HG02623 (cell line): ENCODE data around the gene MPZL2.

ENCODE experiments used
- ATAC-seq: cut with Tn5 transposase; IDR thresholded peaks from one replicate; pipeline ENCODE4 v1.9.1; 2021; ENCODE audit warnings: moderate library complexity; ENCODE audit not compliant: unreplicated experiment

The MPZL2 gene

DNA sequence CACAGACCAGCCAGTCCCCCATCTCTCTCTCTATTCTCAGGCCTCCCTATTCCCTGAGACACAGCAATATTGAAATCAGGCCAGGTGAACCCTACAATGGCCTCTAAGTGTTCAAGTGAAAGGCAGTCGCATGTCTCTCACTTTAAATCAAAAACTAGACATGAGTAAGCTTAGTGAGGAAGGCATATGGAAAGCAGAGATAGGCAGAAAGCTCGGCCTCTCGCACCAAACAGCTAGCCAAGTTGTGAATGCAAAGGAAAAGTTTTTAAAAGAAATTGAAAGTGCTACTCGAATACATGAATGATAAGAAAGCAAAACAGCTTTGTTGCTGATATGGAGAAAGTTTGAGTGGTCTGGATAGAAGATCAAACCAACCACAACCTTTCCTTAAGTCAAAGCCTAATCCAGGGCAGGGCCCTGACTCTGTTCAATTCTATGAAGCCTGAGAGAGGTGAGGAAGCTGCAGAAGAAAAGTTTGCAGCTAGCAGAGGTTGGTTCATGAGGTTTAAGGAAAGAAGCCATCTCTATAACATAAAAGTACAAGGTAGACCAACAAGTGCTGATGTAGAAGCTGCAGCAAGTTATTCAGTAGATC is 19.8 kb upstream of the MPZL2 start:
- no peak for ATAC-seq

DNA sequence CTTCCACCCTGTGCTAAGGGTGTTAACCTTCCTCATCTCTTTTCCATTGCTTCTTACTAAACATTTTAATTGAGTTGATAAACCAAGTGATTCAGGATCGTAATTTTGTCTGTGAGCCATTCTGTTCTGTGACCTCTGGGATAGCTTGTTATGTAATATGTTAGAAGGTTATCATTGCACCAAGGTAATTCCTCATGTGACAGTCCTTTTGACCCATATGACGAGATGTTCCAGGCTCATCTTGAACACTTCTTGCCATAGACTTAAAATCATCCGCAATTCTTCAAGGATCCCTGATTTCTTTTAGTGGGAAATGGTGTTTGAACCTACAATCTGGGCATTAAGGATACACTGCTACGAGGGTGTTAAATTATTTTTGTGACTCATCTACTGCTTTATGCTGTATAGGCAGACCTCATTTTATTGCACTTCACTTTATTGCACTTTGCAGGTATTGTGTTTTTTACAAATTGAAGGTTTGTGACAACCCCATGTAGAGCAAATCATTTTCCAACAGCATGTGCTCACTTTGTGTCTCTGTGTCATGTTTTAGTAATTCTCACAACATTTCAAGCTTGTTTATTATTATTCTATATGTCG is 19.0 kb upstream of the MPZL2 start:
- ATAC-seq: no peak

DNA sequence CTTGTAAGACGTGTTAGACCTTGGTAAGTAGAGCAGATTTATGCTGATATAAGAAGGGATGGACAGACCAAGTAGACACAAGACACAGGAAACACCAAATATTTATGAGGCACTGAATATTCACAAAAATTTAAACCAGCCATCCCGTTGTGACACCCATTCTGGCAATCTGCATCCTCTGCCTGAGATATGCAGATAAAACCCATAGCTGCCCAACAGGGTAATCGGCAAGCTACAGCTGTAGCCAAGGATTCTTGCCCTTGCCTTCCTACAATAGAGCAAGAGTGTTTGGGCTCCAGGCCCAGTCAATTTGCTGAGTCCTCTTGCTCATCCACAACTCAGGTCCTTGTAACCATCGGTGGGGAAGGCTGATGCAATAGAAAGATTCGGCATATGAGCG is 18.5 kb upstream of the MPZL2 start:
- ATAC-seq: no peak

DNA sequence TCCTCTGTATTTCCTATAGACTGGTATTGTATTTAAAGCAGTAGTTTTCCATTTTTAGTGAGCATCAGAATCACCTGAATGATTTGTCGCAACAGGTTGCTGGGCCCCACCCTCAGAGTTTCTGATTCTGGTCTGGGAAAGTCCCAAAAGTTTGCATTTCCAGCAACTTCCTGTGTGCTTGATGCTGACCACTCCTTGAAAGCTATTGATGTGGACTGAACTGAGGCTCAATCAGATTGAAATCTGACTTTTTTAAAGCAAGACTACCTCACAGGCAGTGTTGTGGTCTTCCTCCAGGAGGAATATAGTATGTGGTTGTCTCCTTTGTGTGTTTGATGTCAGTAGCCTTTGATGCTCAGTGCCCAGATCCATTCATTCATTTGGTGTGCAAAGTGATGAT is 17.2 kb upstream of the MPZL2 start:
- ATAC-seq: no peak

DNA sequence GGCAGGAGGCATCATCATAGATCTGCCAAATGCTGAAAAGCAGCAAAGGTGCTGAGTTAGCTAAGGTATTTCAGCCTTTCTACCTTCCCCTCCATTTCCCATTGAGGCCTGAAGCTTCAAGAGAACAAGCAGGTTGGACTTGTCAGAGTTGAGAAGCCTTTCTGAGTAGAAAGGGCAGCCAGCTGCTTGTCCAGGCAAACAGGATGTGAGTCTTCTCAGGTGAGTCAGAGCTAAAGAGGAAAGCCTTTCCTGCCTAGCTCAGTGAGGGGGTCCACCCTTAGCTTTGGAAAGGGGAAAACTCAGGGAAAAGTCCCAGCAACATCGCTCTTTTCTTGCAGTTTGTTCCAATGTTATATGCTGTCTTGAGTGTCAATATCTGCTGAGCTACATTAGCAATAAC is 13.2 kb upstream of the MPZL2 start:
- ATAC-seq: no peak

DNA sequence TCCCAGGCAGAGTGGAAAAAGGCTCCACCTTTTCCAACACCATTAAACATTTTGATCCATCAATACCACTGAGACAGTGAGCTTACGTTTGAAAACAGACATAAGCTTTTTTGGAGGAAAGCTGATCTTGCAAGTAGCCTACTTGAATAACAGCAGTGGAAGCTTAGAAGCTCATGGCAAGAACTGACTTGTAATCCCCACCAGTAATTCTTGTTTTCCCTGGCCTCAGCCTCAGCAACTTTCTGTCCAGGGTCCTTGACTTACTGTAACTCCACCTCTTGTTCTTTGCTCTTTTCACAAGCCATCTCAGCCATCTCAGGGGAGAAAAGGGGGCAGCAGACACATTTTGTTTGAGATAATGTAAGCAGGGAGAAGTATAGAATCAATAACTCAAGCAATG is 12.3 kb upstream of the MPZL2 start:
- no peak for ATAC-seq

DNA sequence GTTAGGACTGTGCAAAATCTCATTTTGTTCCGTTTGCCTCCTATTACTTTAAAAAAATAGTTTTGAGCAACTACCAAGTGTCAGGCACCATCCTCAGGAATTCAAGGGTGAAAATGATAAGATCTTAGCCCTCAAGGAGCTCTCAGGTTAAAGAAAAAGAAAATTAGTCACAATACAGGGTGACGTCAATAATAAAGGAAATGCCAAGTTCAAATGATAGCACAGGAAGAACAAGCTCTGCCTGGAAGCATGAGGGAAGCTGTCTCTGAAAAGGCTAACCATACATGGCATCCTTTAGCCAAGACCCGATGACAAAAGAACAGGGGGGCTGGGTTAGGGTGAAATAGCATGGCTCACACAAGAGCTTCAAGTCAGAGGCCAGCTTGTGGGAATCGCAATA is 11.1 kb upstream of the MPZL2 start:
- no peak for ATAC-seq

DNA sequence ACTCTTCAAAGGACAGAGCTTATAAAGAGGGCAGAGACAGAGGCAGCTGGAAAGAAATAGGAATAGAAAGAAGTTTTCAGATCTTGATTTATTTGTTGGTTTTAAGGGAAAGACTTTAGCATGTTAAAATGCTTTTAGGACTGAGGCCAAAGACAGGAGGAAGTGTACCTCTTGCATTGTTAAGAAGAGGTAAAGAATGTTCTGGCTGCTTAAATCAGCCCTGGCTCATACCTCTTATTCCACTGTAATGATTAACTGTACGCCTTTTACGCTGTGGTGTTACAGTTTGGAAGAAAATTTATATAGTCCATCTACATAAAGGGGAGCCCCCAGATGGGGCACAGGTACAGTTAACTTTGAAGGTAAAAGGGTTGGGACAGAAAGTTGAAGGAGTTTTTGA is 10.1 kb upstream of the MPZL2 start:
- no peak for ATAC-seq

DNA sequence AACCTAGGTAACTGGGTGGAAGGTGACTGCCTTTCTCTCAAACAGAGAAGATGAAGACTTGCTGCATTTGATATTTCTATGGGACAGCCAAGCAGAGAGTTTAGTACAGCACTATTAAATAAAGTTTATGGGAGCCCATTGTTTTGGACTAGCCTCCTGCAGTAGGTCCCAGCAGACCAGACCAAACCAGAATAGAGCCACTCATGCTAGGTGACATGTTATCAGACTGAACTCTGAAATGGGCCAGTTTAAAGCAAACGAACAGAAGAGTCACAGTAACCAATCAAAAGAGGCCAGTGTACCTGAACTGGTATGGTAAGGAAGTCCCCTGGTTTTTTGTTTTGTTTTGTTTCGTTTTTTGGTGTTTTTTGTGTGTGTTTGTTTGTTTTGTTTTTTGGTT is 7.9 kb upstream of the MPZL2 start:
- ATAC-seq: no peak

DNA sequence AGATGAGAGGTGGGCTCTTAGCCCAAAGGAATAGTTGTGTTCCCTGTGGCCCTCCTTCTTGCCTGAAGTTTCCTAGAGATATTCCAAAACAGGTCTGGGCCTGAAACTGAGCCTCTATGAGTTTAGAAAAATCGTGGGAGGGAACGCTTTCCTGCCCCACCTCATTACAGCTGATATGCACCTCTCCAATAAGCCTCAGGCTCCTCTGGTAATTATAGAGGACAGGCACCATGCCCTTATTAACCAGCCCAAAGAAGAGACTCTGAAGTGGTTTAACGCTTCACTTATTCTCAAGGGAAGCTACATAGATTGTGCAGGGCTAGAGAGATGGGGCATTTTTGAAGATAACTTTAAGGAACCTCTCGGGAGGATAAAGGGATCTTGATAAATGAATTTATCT is 3.4 kb upstream of the MPZL2 start:
- no peak for ATAC-seq

DNA sequence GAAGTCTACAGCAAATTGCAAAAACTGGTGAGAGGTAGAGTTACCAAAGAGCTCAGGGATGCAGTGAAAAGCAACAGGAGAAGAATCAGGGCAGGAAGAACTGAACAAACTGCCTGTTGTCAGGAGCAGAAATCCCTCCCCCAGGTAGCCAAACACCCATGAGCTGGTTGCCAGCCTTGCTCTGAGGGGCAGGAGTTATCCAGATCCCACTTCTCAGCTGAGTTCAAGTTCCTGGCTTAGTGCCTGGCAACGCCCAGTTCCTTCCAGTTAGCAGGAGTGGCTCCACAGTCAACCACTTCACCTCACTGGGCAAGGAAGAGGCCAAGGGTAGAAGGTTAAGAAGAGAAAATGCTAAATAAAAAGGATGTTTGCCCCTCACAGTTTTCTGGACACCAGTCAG is 1.9 kb upstream of the MPZL2 start:
- ATAC-seq: no peak

DNA sequence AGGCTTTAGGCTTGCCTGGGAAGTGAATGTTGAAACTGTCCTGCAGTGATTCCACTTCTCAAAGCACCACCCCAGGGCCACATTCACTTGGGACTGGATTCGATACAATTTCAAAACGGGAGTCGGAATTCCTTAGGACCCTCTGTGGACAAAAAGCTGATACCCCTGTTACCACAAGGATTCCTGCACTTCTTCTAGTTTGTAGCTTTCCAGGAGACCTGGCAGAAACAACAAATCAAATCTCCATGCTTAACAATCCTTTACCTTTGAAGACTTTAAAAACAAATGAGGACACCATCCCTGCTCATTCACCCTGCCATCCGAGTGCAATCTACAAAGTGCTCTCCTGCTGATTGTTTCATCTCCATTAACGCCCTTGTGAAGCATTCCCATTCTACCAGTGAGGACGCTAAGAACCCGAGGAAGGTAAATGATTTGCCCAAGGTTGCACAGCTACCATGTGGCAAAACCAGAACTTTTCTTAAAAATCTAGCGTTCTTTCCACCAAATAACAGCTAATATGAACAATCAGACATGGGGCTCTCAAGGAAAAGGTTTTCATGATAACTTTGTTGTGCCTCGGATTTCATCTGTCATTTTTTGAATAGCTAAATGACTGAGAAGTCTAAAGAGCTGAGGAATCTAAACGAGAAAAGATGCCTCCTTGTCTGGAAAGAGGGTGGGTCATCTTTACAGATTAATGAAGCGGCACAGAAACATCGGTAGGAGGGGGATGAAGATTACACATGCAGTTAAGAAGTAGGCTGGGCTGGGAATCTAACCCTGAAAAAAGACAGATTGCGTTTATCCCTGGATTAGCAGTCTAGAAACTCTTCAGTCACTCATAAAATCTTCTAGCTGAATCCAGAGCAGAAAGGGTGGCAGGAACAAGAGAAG is 720 bp upstream of the MPZL2 start:
- no peak for ATAC-seq

DNA sequence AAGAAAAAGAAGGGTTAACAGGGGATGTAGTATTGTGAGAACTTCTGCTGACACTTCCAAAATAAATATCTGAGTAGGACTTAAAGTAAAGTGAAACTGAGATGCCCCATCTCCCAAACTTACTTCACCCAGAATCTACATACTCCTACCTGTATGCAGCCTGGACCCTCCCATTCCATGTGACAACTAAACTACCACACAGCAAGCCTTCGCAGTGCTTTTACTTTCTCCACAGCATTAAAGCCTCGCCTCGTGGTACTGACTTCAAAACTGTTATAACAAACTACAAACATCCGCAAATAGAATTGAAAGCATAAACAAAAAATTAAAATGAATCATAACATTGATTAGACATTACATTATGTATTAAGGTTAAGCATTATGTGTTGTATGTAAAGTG is 985 bp downstream of the MPZL2 start:
- ATAC-seq: no peak

DNA sequence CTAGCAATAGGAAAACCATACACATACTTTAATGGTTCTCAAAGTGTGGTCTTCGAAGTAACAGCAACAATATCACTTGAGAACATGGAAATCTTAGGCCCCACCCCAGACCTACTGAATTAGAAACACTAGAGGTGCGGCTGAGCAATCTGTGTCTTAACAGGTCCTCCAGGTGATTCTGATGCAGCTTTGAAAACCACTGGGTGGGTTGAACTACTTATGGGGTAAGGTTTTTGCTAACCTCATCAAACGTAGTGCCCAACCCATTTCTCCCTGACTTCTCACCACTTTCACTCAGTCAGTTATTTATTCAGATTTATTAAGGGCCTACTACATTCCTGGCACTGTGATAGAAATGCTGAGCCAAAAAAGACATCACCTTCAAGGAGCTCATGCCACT is 3.7 kb downstream of the MPZL2 start:
- ATAC-seq: no peak

DNA sequence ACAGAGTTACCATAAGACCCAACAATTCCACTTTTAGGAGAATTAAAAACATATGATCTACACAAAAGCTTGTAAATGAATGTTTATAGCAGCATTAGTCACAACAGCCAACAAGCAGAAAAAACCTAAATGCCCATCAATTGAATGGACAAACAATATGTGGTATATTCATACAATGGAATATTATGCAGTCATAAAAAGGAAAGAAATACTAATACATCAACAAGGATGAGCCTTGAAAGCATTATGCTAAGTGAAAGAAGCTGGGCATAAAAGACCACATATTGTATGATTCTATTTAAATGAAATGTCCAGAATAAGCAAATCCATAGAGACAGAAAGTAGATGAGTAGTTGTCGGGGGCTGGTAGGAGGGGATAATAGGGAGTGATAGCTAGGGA is 5.0 kb downstream of the MPZL2 start:
- ATAC-seq: no peak

DNA sequence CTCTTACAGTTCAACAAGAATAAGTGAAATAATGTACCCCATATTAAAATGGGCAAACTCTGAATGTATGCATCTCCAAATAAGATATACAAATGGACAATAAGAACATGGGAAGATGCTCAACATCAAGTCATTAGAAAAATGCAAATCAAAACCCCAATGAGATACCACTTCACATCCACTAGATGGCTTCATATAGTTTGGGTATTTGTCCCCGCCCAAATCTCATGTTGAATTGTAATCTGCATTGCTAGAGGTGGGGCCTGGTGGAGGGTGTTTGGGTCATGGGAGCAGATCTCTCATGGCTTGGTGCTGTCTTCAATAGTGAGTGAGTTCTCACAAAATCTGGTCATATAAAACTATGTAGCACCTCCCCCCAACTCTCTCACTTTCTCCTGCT is 5.7 kb downstream of the MPZL2 start:
- no peak for ATAC-seq

DNA sequence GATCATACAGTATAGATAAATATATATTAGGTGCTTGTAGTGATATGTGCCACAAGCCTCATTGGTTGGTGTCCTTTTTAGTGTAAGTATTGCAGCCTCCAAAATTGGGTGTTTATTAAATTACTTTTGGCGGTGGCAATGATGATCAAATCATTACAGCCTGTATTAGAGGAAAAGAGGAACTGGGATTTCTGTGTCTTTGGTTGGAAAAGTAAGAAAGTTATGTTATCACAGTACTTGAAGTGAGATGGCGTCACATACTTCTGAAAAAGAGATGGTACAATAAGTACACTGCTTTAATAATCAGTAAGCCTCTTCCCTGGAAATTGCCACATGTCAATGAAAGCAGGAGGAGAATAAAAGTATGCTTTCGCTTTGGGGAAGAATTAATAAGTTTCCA is 11.4 kb downstream of the MPZL2 start:
- no peak for ATAC-seq

DNA sequence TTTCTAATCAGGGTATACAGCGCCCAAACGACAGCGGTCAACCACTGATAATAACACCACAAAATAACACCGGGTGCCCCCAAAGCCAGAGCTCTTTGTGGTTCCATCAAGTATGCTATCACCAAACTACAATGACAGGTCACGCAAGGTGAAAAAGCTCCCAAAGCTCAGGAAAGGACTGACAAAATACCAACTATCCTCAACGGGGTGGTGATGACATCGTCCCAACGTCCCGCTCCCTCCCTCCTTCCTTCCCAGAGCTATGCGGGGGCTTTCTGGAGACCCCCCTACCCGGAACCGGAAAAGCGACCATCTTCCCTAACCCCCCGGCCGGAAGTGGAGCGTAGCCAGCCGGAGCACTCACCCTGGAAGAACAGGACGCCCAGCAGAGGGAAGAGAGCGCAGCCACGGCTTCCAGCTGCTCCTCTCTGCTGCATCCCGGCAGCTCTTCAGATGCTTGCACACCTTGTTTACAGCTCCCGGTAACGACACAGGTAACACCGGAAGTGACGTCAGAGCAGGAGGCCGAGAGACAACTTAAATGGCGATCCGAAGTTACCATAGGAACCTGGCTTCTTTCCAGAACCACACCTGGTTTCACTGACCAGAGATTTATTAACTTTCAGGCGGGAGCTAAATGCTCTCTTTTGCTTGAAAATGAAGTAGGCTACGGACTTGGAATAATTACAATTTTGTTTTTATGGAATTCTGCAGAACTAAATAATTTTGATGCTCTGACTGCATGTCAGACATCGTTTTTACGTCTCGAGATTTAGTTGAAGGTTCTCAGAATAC is 12.0 kb downstream of the MPZL2 start, which contains the start of gene MPZL3:
TSS of gene MPZL3 (minus strand) at position 508 of the 795 bp plus-strand sequence. CDS start at position 437, 71 bp downstream.
- peak; percentile 52 for ATAC-seq

DNA sequence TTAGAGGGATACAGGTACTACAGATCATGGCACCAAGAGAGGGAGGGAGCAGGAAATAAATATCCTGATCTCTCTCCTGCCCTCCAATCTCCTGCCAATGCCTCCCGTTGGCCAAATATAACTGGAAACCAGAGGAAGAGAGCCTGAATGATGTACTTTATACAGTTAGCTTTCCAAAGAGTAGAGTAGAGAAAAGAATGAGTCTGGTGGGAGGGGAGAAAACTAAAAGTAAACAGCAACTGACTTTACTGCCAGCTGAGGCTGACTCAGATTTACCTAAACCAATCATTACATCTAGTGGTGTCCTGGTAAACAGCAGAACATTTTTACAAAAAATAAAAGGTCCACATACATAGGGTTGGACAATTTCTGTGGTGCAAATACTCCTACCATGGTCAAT is 17.1 kb downstream of the MPZL2 start:
- no peak for ATAC-seq

DNA sequence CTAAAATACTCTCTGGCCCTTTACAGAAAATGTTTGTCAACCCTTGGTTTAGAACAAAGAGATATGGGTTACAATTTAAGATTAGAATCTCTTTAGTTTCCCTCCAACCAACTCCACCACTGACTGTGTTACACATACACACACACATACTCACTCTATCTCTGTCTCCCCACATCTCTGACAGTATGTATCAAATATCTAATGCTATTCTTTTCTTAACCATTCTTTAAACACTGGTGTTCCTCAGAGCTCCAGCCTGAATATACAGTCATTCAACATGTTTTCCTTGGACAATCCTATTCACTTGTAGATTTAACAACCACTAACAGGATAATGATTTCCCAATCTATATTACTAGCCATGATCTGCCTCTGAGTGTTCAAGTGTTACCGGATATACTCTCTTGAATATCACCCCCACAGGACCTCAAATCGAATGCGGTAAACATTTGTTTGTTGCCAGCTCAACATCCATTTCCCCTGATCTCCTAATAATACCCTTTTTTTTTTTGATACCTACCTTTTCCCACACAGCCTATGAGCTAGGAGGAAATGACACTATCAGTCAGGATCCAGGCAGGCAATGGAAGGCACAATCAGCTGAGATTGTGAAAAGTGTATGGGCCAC is 18.0 kb downstream of the MPZL2 start:
- no peak for ATAC-seq
